HCT116 (cell line): ENCODE measurements around the gene DAAM2. TPM values are rescaled to one million over a fixed set of nuclear protein-coding genes. Genes with fewer than 3 reads are reported as not detected.

ENCODE experiments used
- ATAC-seq: fragments of 200-7000 bp; cut with Tn5 transposase; 2 replicates; pipeline ENCODE4 v1.9.1; 2020; ENCODE audit warnings: mild to moderate bottlenecking, moderate library complexity
- BruUV-seq: library from RNA; stranded (reverse); fragments of 400-500 nt; replicated peaks from 2 replicates; lab custom pipeline; 2021; lab: Mats Ljungman, UMichigan
- CTCF ChIA-PET: fragments of 300-600 bp; sonication (Branson Sonifier 250); formaldehyde crosslinking; loops from one replicate; lab custom pipeline; 2021; ENCODE audit warnings: antibody characterized with exemption; lab: Charles Lee
- POLR2A ChIA-PET: fragments of 300-600, 350-600 bp; sonication (Branson Sonifier 250); formaldehyde crosslinking; loops from one replicate; lab custom pipeline; 2021; ENCODE audit warnings: antibody characterized with exemption; lab: Charles Lee
- RAD21 ChIA-PET, 2 experiments: fragments of 300-600 bp; sonication (Branson Sonifier 250); formaldehyde crosslinking; loops; one replicate each; lab custom pipeline; 2023; ENCODE audit warnings: low total read pairs in 2 of 2; ENCODE audit not compliant: uncharacterized antibody in 2 of 2, unreplicated experiment in 2 of 2, low non-redundant PET in 1 of 2; lab: Charles Lee
- DNase-seq: peaks from one replicate; pipeline ENCODE4 v3.0.0-alpha.2; 2010; ENCODE audit warnings: low read depth, low spot score
- H2AFZ ChIP-seq: fragments of 200-600 bp; shearing (Covaris generic), sonication (generic); 2 replicates; pipeline ENCODE4 v1.6.1; 2017; ENCODE audit warnings: low read depth, mixed run types, mixed read lengths, antibody characterized with exemption, low read length; ENCODE audit not compliant: poor library complexity, severe bottlenecking
- H3K27ac ChIP-seq: 2 replicates; pipeline ENCODE4 v1.5.1; 2012; ENCODE audit warnings: low read depth, low read length
- H3K27me3 ChIP-seq: fragments of 200-600 bp; sonication (generic); 2 replicates; pipeline ENCODE4 v1.6.1; 2016; ENCODE audit warnings: mixed run types, low read length, mixed read lengths; ENCODE audit not compliant: insufficient read depth
- H3K36me3 ChIP-seq, 2 experiments: fragments of 200-500 bp in 1 of 2; fragments of 200-600 bp in 1 of 2; sonication (Bioruptor generic) in 1 of 2; sonication (generic) in 1 of 2; 2 replicates each; pipeline versions ENCODE4 v1.5.1 to v1.6.1; 2014 to 2016; ENCODE audit warnings: low read length in 2 of 2, inconsistent platforms in 1 of 2, mixed read lengths in 1 of 2, mixed run types in 1 of 2; ENCODE audit not compliant: insufficient read depth in 2 of 2, control insufficient read depth in 1 of 2
- H3K4me1 ChIP-seq, 2 experiments: fragments of 200-600 bp in 1 of 2; sonication (generic) in 1 of 2; 2 replicates each; pipeline versions ENCODE4 v1.5.1 to v1.6.1; 2012 to 2017; ENCODE audit warnings: low read length in 2 of 2, inconsistent platforms in 1 of 2, mild to moderate bottlenecking in 1 of 2, mixed read lengths in 1 of 2, mixed run types in 1 of 2, moderate library complexity in 1 of 2; ENCODE audit not compliant: insufficient read depth in 2 of 2, control insufficient read depth in 1 of 2
- H3K4me2 ChIP-seq: fragments of 200-600 bp; sonication (generic); 2 replicates; pipeline ENCODE4 v1.6.1; 2017; ENCODE audit warnings: mixed run types, low read length, mixed read lengths
- H3K4me3 ChIP-seq, 2 experiments: fragments of 200-600 bp in 1 of 2; sonication (generic) in 1 of 2; replicated peaks in 1 of 2; 2 replicates each; pipeline ENCODE4 v1.5.1; 2011 to 2016; ENCODE audit warnings: low read length in 2 of 2, control low read depth in 1 of 2, low read depth in 1 of 2, mild to moderate bottlenecking in 1 of 2, mixed read lengths in 1 of 2, mixed run types in 1 of 2
- H3K79me2 ChIP-seq: fragments of 200-600 bp; sonication (generic); 2 replicates; pipeline ENCODE4 v1.6.1; 2017; ENCODE audit warnings: mild to moderate bottlenecking, mixed run types, low read length, moderate library complexity, mixed read lengths; ENCODE audit not compliant: insufficient read depth
- H3K9ac ChIP-seq: fragments of 200-600 bp; sonication (generic); 2 replicates; pipeline ENCODE4 v1.6.1; 2016; ENCODE audit warnings: low read length, mixed read lengths
- H3K9me2 ChIP-seq: fragments of 200-600 bp; sonication (generic), shearing (Covaris generic); 2 replicates; pipeline ENCODE4 v1.6.1; 2017; ENCODE audit warnings: mixed run types, mild to moderate bottlenecking, moderate library complexity; ENCODE audit not compliant: insufficient read depth
- H3K9me3 ChIP-seq, 2 experiments: fragments of 200-500 bp in 1 of 2; fragments of 200-600 bp in 1 of 2; sonication (Bioruptor generic) in 1 of 2; sonication (generic) in 1 of 2; 2 replicates each; pipeline ENCODE4 v1.6.1; 2014 to 2017; ENCODE audit warnings: low read length in 2 of 2, mixed read lengths in 2 of 2, inconsistent platforms in 1 of 2, low read depth in 1 of 2, mild to moderate bottlenecking in 1 of 2, mixed run types in 1 of 2, moderate library complexity in 1 of 2; ENCODE audit not compliant: control insufficient read depth in 1 of 2, insufficient read depth in 1 of 2
- H4K20me1 ChIP-seq: fragments of 200-600 bp; sonication (generic), shearing (Covaris generic); 2 replicates; pipeline ENCODE4 v1.6.1; 2017; ENCODE audit warnings: mixed run types, mild to moderate bottlenecking, moderate library complexity; ENCODE audit not compliant: insufficient read depth
- CBX3 ChIP-seq: IDR thresholded peaks from 2 replicates; pipeline ENCODE4 v1.6.1; 2012; ENCODE audit warnings: low read depth
- ELF1 ChIP-seq: IDR thresholded peaks from 2 replicates; pipeline ENCODE4 v1.6.1; 2012; ENCODE audit warnings: low read depth, borderline replicate concordance
- EZH2 ChIP-seq: fragments of 200-600 bp; sonication (generic); IDR thresholded peaks from 2 replicates; pipeline ENCODE4 v1.6.1; 2017; ENCODE audit warnings: antibody characterized with exemption, mixed run types
- EZH2phosphoT487 ChIP-seq: fragments of 200-600 bp; IDR thresholded peaks from 2 replicates; pipeline ENCODE4 v1.6.1; 2018; ENCODE audit warnings: antibody characterized with exemption, borderline replicate concordance
- FOSL1 ChIP-seq: IDR thresholded peaks from 2 replicates; pipeline ENCODE4 v1.6.1; 2012; ENCODE audit warnings: low read depth
- POLR2A ChIP-seq: IDR thresholded peaks from 2 replicates; pipeline ENCODE4 v1.7.0; 2011; ENCODE audit warnings: borderline replicate concordance; ENCODE audit not compliant: insufficient read depth, insufficient read length; ENCODE audit errors: extremely low read depth
- SP1 ChIP-seq: IDR thresholded peaks from 2 replicates; pipeline ENCODE4 v1.6.1; 2012; ENCODE audit warnings: low read depth
- YY1 ChIP-seq: IDR thresholded peaks from 2 replicates; pipeline ENCODE4 v1.6.1; 2011; ENCODE audit warnings: low read length, low read depth, moderate library complexity, mild to moderate bottlenecking; ENCODE audit not compliant: insufficient replicate concordance; ENCODE audit errors: extremely low read depth
- ZFX ChIP-seq: fragments of 450-650 bp; IDR thresholded peaks from 2 replicates; pipeline ENCODE4 v1.6.1; 2017
- intact Hi-C: fragments of 100-400 bp; cut with micrococcal nuclease; formaldehyde crosslinking; loops from 2 replicates; pipeline ENCODE4 v1.10.0; 2022
- total RNA-seq: library from RNA; stranded (reverse); gene quantifications from one replicate; pipeline ENCODE4 v1.2.1, GENCODE V29; 2021; ENCODE audit not compliant: unreplicated experiment
- TF ChIP-seq, protein P1 (sequence below): IDR thresholded peaks from 2 replicates; pipeline ENCODE4 v1.6.1; 2011; ENCODE audit warnings: mild to moderate bottlenecking, low read length, moderate library complexity; ENCODE audit not compliant: insufficient replicate concordance; ENCODE audit errors: extremely low read depth
- TF ChIP-seq, protein P2 (sequence below): IDR thresholded peaks from 2 replicates; pipeline ENCODE4 v1.6.1; 2012

DAAM2 gene
- total RNA-seq, 1 experiment from 2014 or later: not detected

DNA sequence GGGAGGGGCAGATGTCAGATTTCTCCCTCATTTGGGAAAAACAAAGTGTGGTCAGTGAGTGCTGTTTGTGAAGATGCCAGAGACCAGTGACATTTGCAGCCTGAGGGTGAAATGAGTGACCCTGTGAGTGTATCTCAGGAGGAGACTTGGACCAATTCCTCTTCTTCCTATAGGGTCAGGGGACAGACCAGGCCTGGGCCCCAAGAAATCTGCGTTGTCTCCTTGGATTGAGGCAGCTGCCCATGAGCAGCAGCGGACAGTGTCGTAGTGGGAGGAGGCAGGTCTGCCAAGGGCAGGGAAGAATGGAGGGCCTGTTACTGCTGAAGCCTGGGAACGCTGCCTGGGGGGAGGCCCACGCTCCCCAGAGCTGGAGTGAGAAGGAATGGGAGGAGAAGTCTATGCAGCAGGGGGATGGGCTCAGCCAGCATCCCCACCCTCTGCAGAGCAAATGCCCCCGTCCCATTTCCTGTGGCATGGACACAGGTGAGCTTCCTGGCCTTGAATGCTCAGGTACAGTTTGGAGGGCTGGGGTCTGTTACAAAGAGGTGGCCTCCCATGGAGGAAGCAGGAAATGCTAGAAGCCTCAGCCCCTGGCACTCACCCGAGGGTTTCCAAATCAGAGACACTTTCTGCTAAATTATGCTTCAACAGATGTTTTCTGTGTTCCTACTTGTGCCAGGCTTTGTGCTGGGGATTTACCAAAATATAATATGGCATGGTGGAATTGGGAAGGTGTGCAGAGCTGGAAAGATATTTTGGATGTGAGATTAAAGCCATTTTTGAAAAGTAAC lies 29.8 kb downstream of the DAAM2 start:
- no peaks in the 10 kb centered on the region for H3K9me2 ChIP-seq
- H3K27ac ChIP-seq: no peak overlapping the region
- H4K20me1 ChIP-seq: no peaks in the 10 kb centered on the region
- no peaks in the 10 kb centered on the region for H3K36me3 ChIP-seq
- no peaks in the 10 kb centered on the region for H3K9me3 ChIP-seq
- no peak overlapping the region for H3K4me2 ChIP-seq
- ChIA-PET POLR2A (no interaction called here), CTCF (no interaction called here), RAD21 (no interaction called here)
- intact Hi-C loops: no loop called here
- BruUV-seq: no TSS peak
- H2AFZ ChIP-seq: no peak overlapping the region
- H3K27me3 ChIP-seq: peaks cover 9% of the 10 kb centered on the region; the same call in 1 of the 2 replicates
- ATAC-seq (no peak), DNase-seq (no peak)
- no peak for TF ChIP-seq POLR2A
- no peak for TF ChIP-seq SP1
- TF ChIP-seq ZFX: no peak
- no peak for TF ChIP-seq ELF1
- no peak for TF ChIP-seq CBX3
- no peaks in the 10 kb centered on the region for H3K79me2 ChIP-seq
- no peak overlapping the region for H3K9ac ChIP-seq
- no peaks in the 10 kb centered on the region for H3K4me1 ChIP-seq
- no peak overlapping the region for H3K4me3 ChIP-seq

DNA sequence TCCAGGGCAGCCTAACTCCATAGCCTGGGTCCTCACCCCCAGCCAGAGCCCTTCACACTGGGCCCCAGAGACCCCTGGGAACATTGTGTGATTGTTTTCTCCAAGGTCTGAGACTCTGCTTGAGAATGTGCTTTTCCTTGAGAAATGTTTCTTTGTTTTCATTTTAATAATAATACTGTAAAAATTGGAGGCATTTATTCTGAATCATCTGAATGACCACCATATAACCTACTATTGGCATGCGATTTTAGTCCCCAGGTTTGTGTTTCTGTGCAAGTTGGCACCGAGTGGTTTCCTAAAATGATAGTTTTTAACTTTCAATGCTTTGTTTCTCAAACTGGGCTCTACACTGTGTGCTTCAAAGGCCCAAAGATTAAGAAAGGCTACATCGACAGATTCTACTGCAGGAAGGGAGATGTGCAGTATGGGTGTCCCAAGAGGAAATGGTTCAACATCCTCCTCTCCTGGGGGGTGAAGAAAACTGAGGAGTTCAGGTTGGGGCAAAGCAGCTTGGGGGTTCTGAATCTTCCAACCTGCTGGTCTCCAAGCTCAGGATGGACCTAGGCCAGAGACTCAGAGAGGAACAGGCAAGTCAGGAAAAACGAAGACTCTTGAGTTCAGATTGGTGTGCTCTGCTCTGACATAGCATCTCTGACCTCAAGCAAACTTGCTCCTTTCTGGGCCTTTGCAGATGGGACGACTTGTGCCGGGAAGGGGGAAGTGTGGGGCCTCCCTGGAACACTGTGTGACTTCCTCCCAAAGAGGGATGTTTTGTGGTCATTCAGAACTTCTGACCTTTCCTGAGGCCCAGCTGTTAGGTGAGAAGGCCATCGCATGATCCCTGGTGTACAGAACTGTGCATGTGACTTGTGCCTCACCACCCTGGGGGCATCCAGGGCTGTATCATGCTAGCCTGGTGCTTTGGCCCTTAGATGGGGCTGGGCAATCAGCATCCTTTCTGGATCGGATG lies 31.0 kb downstream of the DAAM2 start:
- no peaks in the 10 kb centered on the region for H4K20me1 ChIP-seq
- intact Hi-C loops: no loop called here
- POLR2A ChIA-PET: no interaction called here

More for the DNA sequence above, 31.0 kb downstream of the DAAM2 start:
- Histone ChIP-seq H3K4me2 (no peak overlapping the region), H3K79me2 (no peaks in the 10 kb centered on the region), H3K9ac (no peak overlapping the region), H3K36me3 (no peaks in the 10 kb centered on the region), H2AFZ (no peak overlapping the region), H3K27ac (no peak overlapping the region), H3K9me3 (no peaks in the 10 kb centered on the region), H3K9me2 (no peaks in the 10 kb centered on the region), H3K4me1 (no peaks in the 10 kb centered on the region), H3K27me3 (peaks cover 12% of the 10 kb centered on the region; the same call in 1 of the 2 replicates), H3K4me3 (no peak overlapping the region)
- DNase-seq: no peak
- BruUV-seq: no TSS peak
- no peak for TF ChIP-seq EZH2
- no peak for TF ChIP-seq EZH2phosphoT487
- TF ChIP-seq, protein P1, sequence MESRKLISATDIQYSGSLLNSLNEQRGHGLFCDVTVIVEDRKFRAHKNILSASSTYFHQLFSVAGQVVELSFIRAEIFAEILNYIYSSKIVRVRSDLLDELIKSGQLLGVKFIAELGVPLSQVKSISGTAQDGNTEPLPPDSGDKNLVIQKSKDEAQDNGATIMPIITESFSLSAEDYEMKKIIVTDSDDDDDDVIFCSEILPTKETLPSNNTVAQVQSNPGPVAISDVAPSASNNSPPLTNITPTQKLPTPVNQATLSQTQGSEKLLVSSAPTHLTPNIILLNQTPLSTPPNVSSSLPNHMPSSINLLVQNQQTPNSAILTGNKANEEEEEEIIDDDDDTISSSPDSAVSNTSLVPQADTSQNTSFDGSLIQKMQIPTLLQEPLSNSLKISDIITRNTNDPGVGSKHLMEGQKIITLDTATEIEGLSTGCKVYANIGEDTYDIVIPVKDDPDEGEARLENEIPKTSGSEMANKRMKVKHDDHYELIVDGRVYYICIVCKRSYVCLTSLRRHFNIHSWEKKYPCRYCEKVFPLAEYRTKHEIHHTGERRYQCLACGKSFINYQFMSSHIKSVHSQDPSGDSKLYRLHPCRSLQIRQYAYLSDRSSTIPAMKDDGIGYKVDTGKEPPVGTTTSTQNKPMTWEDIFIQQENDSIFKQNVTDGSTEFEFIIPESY: no peak
- no peak for TF ChIP-seq YY1
- TF ChIP-seq, protein P2, sequence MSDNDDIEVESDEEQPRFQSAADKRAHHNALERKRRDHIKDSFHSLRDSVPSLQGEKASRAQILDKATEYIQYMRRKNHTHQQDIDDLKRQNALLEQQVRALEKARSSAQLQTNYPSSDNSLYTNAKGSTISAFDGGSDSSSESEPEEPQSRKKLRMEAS: no peak
- TF ChIP-seq FOSL1: no peak
- TF ChIP-seq POLR2A: no peak
- ChIA-PET CTCF (no interaction called here), RAD21 (no interaction called here)
- no peak for ATAC-seq
